OCI-LY7 (cell line): ENCODE measurements around the gene UNC5A. TPM values are rescaled to one million over a fixed set of nuclear protein-coding genes. Genes with fewer than 3 reads are reported as not detected.

Source experiments
- BruUV-seq: library from RNA; stranded (reverse); fragments of 400-500 nt; replicated peaks from 2 replicates; lab custom pipeline; 2021; lab: Mats Ljungman, UMichigan
- CTCF ChIA-PET: fragments of 300-600 bp; sonication (Branson Sonifier 250); formaldehyde crosslinking; loops from one replicate; lab custom pipeline; 2022; ENCODE audit warnings: antibody characterized with exemption; ENCODE audit not compliant: unreplicated experiment; lab: Charles Lee
- POLR2A ChIA-PET: fragments of 300-600 bp; sonication (Branson Sonifier 250); formaldehyde crosslinking; loops from one replicate; lab custom pipeline; 2022; ENCODE audit warnings: antibody characterized with exemption; lab: Charles Lee
- DNase-seq: peaks from one replicate; pipeline ENCODE4 v3.0.0-alpha.2; 2015; ENCODE audit warnings: low spot score
- H2AFZ ChIP-seq: fragments of 200-600 bp; sonication (generic), shearing (Covaris generic); 2 replicates; pipeline ENCODE4 v1.6.1; 2014; ENCODE audit warnings: mild to moderate bottlenecking, antibody characterized with exemption, low read length, moderate library complexity
- H3K27ac ChIP-seq: fragments of 200-600 bp; sonication (generic); 2 replicates; pipeline ENCODE4 v1.5.1; 2014; ENCODE audit warnings: mixed run types, low read depth, mild to moderate bottlenecking, moderate library complexity, low read length, inconsistent platforms; ENCODE audit not compliant: poor library complexity, severe bottlenecking
- H3K36me3 ChIP-seq: fragments of 200-600 bp; sonication (generic); 2 replicates; pipeline ENCODE4 v1.6.1; 2014; ENCODE audit warnings: mild to moderate bottlenecking, antibody characterized with exemption, low read length, moderate library complexity, mixed read lengths; ENCODE audit not compliant: insufficient read depth
- H3K4me1 ChIP-seq: fragments of 200-600 bp; sonication (generic); 2 replicates; pipeline ENCODE4 v1.5.1; 2014; ENCODE audit warnings: mild to moderate bottlenecking, low read length; ENCODE audit not compliant: insufficient read depth, poor library complexity, severe bottlenecking
- H3K4me2 ChIP-seq: fragments of 200-600 bp; sonication (generic); 2 replicates; pipeline ENCODE4 v1.6.1; 2014; ENCODE audit warnings: mild to moderate bottlenecking, low read length
- H3K4me3 ChIP-seq: fragments of 200-600 bp; sonication (generic); 2 replicates; pipeline ENCODE4 v1.5.1; 2014; ENCODE audit warnings: mild to moderate bottlenecking, low read depth, low read length; ENCODE audit not compliant: poor library complexity, severe bottlenecking
- H3K79me2 ChIP-seq: fragments of 200-600 bp; sonication (generic); 2 replicates; pipeline ENCODE4 v1.6.1; 2016; ENCODE audit warnings: low read depth, mild to moderate bottlenecking, low read length, moderate library complexity, mixed read lengths; ENCODE audit not compliant: insufficient read depth
- H3K9me2 ChIP-seq: fragments of 200-600 bp; sonication (generic); 2 replicates; pipeline ENCODE4 v1.6.1; 2016; ENCODE audit warnings: mild to moderate bottlenecking, low read length, mixed read lengths; ENCODE audit not compliant: insufficient read depth
- H3K9me3 ChIP-seq: fragments of 200-600 bp; sonication (generic); 2 replicates; pipeline ENCODE4 v1.6.1; 2014; ENCODE audit warnings: mild to moderate bottlenecking, mixed run types, low read length, mixed read lengths
- H4K20me1 ChIP-seq: fragments of 200-600 bp; sonication (generic); 2 replicates; pipeline ENCODE4 v1.6.1; 2014; ENCODE audit warnings: mild to moderate bottlenecking, antibody characterized with exemption, low read length, moderate library complexity, mixed read lengths; ENCODE audit not compliant: insufficient read depth
- EZH2phosphoT487 ChIP-seq: fragments of 200-600 bp; sonication (generic); IDR thresholded peaks from 2 replicates; pipeline ENCODE4 v1.6.1; 2018; ENCODE audit warnings: low read depth, borderline replicate concordance, mild to moderate bottlenecking, mixed run types, antibody characterized with exemption, low read length, moderate library complexity, mixed read lengths
- intact Hi-C: fragments of 100-400 bp; cut with micrococcal nuclease; formaldehyde crosslinking; loops from one replicate; pipeline ENCODE4 v1.10.0; 2022; ENCODE audit not compliant: unreplicated experiment
- total RNA-seq, 2 experiments: library from RNA; depleted of rRNA in 1 of 2; stranded (reverse); fragments of >200 nt in 1 of 2; shearing (Covaris generic) in 1 of 2; gene quantifications; 2 replicates each; pipeline ENCODE4 v1.2.3, GENCODE V29; 2014 to 2022
- TF ChIP-seq, protein P1 (sequence below): fragments of 200-600 bp; sonication (generic); conservative IDR thresholded peaks from 2 replicates; pipeline ENCODE4 v1.5.1; 2014; ENCODE audit warnings: mild to moderate bottlenecking, antibody characterized with exemption, low read length, moderate library complexity, mixed read lengths

The UNC5A gene
- total RNA-seq, 2 experiments from 2014 or later = not detected

DNA sequence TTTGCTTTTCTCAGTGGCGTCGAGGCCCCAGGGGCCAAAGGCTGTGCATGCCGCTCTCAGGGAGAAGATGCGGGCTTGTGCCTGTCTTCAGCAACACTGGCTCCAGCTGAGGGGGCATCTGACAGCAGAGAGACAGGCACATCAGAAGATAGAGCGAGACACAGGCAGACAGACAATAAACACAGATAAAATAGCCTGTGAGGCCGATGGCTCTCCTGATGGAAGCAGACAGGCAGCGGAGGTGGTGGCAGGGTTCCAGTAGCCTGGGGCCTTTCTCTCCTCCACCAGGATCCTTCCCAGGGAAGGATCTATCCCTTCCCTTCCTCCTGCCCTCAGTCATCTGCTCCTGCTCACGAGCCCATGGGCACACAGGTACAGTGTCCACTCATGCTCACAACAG is 16.6 kb upstream of the UNC5A start:
- POLR2A ChIA-PET = no interaction called here
- no TSS peak for BruUV-seq
- H4K20me1 ChIP-seq = no peaks in the 10 kb centered on the region
- CTCF ChIA-PET = no interaction called here
- H3K9me3 ChIP-seq = no peaks in the 10 kb centered on the region
- TF ChIP-seq, protein P1, sequence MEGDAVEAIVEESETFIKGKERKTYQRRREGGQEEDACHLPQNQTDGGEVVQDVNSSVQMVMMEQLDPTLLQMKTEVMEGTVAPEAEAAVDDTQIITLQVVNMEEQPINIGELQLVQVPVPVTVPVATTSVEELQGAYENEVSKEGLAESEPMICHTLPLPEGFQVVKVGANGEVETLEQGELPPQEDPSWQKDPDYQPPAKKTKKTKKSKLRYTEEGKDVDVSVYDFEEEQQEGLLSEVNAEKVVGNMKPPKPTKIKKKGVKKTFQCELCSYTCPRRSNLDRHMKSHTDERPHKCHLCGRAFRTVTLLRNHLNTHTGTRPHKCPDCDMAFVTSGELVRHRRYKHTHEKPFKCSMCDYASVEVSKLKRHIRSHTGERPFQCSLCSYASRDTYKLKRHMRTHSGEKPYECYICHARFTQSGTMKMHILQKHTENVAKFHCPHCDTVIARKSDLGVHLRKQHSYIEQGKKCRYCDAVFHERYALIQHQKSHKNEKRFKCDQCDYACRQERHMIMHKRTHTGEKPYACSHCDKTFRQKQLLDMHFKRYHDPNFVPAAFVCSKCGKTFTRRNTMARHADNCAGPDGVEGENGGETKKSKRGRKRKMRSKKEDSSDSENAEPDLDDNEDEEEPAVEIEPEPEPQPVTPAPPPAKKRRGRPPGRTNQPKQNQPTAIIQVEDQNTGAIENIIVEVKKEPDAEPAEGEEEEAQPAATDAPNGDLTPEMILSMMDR = no peak
- no peak for TF ChIP-seq EZH2phosphoT487
- no peak overlapping the region for H2AFZ ChIP-seq
- no peak overlapping the region for H3K27ac ChIP-seq
- no peaks in the 10 kb centered on the region for H3K36me3 ChIP-seq
- H3K9me2 ChIP-seq = no peaks in the 10 kb centered on the region
- H3K4me2 ChIP-seq = no peak overlapping the region
- intact Hi-C loops = no loop called here
- H3K4me3 ChIP-seq = no peak overlapping the region
- DNase-seq = no peak
- no peaks in the 10 kb centered on the region for H3K4me1 ChIP-seq
- H3K79me2 ChIP-seq = no peaks in the 10 kb centered on the region

DNA sequence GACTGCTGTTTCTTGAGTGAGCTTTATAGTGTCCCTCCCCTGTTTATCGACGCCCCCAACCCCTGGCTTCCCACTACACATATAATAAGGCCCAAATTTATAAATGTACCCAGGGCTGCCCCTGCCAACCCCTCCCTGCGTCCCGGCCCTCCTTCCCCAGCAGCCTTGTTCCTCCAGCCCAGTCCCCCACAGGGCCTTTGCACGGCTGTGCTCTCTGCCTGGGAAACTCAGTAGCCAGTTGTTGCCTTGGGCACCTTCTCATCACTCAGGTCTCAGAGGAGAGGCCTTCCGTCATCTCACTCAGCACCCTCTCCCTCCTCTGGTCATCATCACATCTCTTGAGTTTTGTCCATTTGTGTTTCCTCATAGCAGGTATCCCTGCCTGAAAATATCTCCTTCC is 15.8 kb upstream of the UNC5A start:
- Histone ChIP-seq H3K4me3 (no peak overlapping the region), H3K9me2 (no peaks in the 10 kb centered on the region), H3K4me1 (no peaks in the 10 kb centered on the region), H3K27ac (no peak overlapping the region), H2AFZ (no peak overlapping the region), H3K4me2 (no peak overlapping the region), H3K79me2 (no peaks in the 10 kb centered on the region), H3K36me3 (no peaks in the 10 kb centered on the region), H4K20me1 (no peaks in the 10 kb centered on the region), H3K9me3 (no peaks in the 10 kb centered on the region)
- POLR2A ChIA-PET = no interaction called here
- no TSS peak for BruUV-seq
- TF ChIP-seq, protein P1 = no peak
- no peak for TF ChIP-seq EZH2phosphoT487
- DNase-seq = no peak
- CTCF ChIA-PET = no interaction called here
- intact Hi-C loops = no loop called here

DNA sequence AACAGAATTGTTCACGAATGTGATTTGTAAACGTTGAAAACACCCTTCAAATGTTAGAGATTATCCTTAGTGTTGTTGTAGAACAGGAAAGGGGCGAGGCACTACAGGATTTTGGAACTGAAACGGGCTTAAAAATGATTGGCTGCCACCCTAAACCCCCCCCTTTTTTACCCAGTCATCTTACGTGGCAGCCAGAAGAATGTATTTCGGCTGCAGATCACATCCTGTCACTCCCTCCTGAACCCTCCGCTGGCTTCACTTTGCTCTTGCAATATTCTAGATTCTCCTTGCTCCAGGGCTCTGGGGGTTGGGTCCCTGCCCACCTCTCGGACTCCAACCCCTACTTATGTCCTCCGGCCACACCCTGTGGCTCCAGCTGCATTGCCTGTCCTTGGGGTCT is 13.9 kb upstream of the UNC5A start:
- intact Hi-C loops = no loop called here
- no peak for TF ChIP-seq EZH2phosphoT487
- TF ChIP-seq, protein P1 = no peak
- Histone ChIP-seq H3K4me3 (no peak overlapping the region), H3K9me3 (no peaks in the 10 kb centered on the region), H2AFZ (no peak overlapping the region), H3K4me1 (no peaks in the 10 kb centered on the region), H3K9me2 (no peaks in the 10 kb centered on the region), H3K79me2 (no peaks in the 10 kb centered on the region), H3K27ac (no peak overlapping the region), H3K4me2 (no peak overlapping the region), H4K20me1 (no peaks in the 10 kb centered on the region), H3K36me3 (no peaks in the 10 kb centered on the region)
- ChIA-PET CTCF (no interaction called here), POLR2A (no interaction called here)
- BruUV-seq = no TSS peak
- DNase-seq = no peak
